LNCAP (cell line): ENCODE data around the gene LCMT1.

ENCODE experiments used
- CTCF ChIP-seq: fragments of 450-650 bp; IDR thresholded peaks from 2 replicates; pipeline ENCODE4 v1.5.1; 2017; ENCODE audit warnings: mild to moderate bottlenecking

Gene LCMT1

DNA sequence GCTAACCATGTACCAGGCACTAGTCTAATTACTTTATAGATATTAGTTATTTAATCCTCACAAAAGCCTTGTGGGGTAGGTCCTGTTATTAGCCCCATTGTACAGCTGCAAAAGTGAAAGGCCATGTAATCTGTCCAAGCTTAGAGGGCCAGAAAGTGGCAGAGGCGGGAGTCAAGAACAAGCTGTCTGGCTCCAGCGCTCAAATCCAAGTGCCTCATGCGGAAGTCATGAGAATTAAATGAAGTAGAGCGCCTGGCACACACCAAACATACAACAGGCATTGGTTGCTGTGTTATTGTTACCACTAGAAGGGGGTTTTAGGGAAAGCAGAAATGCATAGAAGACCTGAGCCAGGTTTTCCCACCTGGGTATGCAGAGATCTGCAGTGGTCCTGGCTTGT lies 106.4 kb downstream of the LCMT1 start:
- no peak for TF ChIP-seq CTCF

DNA sequence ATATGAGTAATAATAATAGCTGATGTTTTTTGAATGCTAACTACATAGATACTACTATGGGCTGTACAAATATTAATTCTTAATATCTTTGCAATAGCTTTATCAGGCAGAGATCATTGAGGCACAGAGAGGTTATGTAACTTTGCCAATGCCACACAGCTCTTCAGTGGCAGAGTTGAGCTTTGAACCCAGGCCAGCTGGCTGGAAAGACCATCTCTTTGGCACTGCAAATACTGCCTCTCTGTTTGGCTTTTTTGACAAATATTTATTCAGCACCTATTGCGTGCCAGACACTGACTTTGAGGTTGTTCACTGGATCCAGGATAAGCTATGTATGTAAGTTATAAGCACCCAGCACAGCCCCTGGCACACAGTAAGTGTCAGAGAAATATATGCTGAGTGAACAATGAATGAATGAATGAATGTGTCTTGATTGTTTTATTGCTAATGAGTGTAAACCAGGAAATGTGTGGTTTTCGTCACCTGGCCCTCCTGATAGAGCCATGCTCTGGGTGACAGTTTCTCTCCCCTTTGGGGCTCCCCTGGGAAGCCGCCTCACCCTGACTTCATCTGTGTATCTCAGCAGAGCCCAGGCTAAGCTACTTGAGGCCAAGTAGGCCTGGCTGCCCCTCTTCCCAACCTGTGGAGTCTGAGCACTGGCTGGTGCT lies 107.7 kb downstream of the LCMT1 start:
- TF ChIP-seq CTCF = no peak

- TF ChIP-seq CTCF = no peak
Observed at GRCh38 chr16:25222959-25223358, 111.4 kb downstream of the LCMT1 start.

- TF ChIP-seq CTCF = no peak
Observed at GRCh38 chr16:25223964-25224363, 112.4 kb downstream of the LCMT1 start.

- TF ChIP-seq CTCF = no peak
Observed at GRCh38 chr16:25224731-25225319, 113.3 kb downstream of the LCMT1 start.
